GM18507 (cell line): ENCODE data around the gene HDAC9.
"Not testable (repeated sequence)": the region's sequence is repeated elsewhere in the genome, so short reads cannot be mapped to it uniquely, and the experiment has no call there.

Source experiments
- DNase-seq: peaks from one replicate; pipeline ENCODE4 v3.0.0; 2011; ENCODE audit warnings: low read depth; ENCODE audit not compliant: insufficient read length; ENCODE audit errors: extremely low spot score
- FAIRE-seq: peaks from 2 replicates; lab custom pipeline; 2011; peaks lifted over from hg19 to GRCh38; lab: Jason Lieb, UNC

HDAC9 gene

GRCh38 chr7:18689551-18689950 is 194.0 kb downstream of the HDAC9 start:
- DNase-seq (no peak), FAIRE-seq (no peak)

- DNase-seq (no peak), FAIRE-seq (no peak)
Measured at GRCh38 chr7:18693406-18693805, 197.9 kb downstream of the HDAC9 start.

DNA sequence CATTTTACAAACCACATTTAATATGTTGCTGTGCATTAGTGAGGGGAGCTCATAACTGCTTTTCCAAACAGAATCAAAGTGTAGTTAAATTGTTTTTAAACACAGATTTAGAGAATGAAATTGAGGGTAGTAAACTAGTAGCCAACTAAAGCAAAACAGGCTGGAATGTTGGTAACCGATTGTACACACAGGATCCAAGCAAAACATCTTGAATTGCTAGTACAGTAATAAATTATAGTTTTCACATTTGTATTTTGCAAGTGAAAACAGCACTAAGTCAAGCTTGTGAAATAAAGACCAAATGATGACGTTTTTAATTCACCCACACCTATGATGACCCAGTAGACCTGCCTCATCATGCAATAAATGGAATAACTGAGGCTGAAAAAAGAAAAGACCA is 198.3 kb downstream of the HDAC9 start:
- DNase-seq (no peak), FAIRE-seq (no peak)

DNA sequence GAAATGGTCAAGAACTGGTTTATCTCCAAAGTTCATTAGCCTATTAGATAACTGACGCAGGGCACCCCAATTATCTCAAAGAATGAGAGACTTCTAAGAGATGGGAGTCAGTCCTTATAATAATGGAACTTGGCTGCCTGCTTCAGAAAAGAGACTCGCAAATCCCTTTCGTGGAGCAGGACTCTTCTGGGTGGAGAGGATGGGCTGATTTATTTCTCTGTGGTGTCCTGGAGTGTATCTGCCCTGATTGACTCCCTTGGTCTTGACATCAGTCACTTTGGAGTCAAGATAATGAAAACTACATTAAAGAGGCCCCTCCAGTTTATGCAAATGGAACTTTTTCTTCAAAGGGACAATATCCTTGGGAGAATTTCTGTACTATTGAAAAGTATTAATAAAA is 198.9 kb downstream of the HDAC9 start:
- FAIRE-seq = no peak
- no peak for DNase-seq

- FAIRE-seq = no peak
- no peak for DNase-seq
Measured at GRCh38 chr7:18694911-18695310, 199.4 kb downstream of the HDAC9 start.

DNA sequence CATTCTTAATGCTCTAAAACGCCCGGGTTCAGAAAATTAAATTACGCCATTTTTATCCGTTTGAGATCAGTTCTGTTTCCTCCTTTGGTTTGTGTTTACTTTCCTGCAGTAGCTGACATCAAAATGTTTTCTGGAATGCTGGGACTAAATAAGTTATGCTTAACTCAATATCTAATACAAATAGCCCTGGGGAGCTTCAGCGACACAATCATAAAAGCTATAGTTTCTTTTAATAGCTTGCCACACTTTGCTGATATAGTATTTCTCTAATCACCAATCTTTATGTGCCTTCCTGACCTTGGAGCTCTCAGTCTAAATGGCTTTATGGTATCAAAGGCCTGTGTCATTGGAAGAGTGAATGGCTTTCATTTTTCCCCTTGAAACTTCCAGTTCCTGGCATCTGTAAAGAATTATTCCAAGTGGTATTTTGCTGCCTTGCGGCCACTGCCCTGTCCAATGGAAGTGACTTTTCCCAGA is 202.7 kb downstream of the HDAC9 start:
- no peak for DNase-seq
- FAIRE-seq = no peak

- no peak for DNase-seq
- FAIRE-seq = no peak
Measured at GRCh38 chr7:18700147-18700546, 204.6 kb downstream of the HDAC9 start.

DNA sequence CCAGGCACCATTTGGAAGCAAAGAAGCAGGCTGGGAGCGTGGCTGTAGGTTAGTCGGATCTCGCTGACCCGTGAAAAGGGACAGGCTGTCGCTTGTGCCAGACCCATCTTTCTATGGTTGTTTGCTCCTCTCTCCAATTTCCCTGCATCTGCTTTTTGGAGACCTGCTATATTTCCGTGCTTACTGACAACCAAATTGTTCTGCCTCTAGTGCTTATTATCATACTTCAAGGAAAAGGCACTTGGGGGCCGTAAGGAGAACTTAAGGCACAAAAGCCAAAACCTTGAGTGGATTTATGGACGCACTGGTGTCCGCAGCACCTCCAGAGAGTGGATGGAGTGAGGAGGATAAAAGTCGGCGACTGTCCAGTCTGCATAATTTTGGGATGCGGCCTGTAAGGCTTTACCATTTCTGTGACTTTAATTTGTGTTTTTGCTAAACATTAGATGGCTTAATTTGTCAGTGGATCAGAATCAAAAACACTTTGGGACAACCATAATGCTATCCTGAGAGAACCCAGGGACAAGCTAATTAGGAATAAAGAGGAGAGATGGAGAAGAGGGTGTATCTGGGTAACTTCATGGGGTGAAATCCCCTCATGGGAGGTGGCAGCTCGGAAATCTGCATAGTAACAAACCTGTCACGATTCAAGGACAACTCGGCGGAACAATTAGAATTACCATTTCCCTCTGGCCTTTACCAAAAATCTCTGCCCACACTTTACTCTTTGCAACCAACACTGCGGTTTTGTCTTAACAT is 206.7 kb downstream of the HDAC9 start:
- no peak for FAIRE-seq
- no peak for DNase-seq

DNA sequence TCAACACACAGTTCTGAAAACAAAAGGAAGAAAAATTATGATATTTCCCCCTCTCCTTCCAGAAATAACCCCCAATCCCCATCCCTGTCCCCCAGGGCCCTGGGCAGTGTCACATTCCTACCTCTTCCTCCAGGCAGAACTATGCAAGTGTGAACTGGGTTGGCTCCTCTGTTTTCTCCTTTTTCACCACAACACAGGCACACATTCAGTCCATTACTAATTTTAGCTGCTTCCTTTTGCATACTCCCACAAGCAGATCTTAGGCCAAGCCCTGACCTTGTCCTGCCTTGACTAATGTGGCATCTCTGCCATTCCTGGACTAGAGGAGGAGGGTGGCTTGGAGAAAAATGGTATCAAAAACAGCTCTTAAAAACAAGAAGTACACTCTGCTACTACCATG is 208.1 kb downstream of the HDAC9 start:
- no peak for FAIRE-seq
- DNase-seq = no peak

GRCh38 chr7:18706670-18707069 is 211.1 kb downstream of the HDAC9 start:
- FAIRE-seq = no peak
- DNase-seq = no peak

- no peak for FAIRE-seq
- DNase-seq = no peak
Measured at GRCh38 chr7:18708204-18708603, 212.7 kb downstream of the HDAC9 start.

DNA sequence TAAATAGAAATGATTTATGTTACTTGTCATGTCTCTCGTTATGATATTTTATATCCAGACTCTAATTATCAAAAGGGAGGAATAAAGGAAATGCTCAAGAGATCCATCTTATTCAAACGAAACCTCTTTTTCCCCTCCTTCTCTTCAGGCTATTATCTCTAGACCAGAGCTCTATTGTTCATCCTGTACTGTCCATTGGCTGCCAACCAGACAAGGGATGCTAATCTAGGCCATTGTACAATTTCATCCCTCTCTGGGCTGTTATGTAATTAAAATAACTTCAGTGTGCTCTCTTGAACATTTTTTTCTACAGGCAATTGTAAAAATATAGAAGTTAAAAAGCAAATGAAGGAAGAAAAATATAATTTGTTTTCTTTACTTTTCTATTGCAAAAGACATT is 220.4 kb downstream of the HDAC9 start:
- FAIRE-seq (no peak), DNase-seq (no peak)

DNA sequence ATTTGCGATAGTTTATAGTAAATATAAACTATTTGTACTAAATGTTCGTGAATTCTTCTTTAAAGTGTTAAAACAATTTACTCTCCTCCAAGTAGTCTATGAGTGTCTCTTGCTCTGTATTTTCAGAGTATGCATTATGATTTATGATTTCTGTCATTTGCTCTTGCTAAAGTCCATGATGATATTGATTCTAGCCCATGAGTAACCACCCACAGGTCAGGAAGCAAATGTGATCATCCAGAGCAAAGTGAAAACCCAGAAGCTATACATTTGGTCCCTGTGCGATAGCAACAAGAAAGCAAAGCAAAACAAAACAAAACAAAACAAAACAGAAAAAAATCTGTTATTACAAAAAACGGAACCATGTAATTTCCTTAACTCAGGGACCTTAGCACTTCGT is 225.9 kb downstream of the HDAC9 start:
- FAIRE-seq = no peak
- DNase-seq = no peak

DNA sequence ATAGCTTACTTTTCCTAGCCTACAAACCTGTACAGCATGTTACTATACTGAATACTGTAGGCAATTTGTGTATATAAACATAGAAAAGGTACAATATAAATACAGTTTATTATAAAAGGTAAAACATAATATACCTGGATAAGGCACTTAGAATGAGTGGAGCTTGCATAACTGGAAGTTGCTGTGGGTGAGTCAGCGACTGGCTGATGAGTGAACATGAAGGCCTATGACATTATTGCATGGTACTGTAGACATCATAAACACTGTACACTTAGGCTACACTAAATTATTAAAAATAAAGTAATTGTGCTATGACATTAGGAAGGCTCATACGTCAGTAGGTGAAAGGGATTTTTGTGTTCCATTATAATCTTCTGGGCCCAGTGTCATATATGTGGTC is 228.8 kb downstream of the HDAC9 start:
- DNase-seq (no peak), FAIRE-seq (no peak)

- DNase-seq (no peak), FAIRE-seq (no peak)
Measured at GRCh38 chr7:18727115-18727870, 231.7 kb downstream of the HDAC9 start.

- FAIRE-seq, DNase-seq: not testable (repeated sequence)
Measured at GRCh38 chr7:18736012-18736411, 240.5 kb downstream of the HDAC9 start.

- DNase-seq = no peak
- no peak for FAIRE-seq
Measured at GRCh38 chr7:18740579-18740988, 245.0 kb downstream of the HDAC9 start.

DNA sequence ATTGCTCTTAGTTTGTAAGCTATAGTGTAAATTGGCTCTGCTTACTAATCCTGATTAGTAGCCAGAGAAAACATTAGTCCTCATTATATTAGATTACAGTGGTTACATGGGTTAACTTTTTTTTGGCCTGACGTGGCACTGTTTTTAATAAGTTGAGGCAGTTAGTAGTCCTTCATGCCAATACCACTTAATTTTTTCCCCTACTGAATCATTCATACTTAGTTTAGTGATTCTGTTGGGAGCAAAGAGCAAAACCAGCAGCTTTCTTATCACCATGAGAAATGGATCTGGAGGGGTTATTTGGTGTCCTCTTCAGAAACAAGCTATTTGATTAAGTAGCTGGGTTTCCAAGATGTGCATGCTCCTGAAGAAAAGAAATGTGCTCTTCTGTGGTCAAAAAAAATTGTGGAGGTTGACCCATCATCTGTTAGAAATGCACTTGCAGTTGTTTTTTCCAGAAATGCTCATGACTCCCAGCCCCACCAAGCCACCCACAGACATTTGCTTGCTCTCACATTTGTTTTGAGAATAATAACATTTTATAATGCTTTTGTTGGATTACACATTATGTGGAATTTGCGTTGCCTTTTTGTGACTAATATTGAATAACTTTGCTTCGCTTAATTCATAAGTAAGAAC is 258.5 kb downstream of the HDAC9 start:
- FAIRE-seq (no peak), DNase-seq (no peak)

DNA sequence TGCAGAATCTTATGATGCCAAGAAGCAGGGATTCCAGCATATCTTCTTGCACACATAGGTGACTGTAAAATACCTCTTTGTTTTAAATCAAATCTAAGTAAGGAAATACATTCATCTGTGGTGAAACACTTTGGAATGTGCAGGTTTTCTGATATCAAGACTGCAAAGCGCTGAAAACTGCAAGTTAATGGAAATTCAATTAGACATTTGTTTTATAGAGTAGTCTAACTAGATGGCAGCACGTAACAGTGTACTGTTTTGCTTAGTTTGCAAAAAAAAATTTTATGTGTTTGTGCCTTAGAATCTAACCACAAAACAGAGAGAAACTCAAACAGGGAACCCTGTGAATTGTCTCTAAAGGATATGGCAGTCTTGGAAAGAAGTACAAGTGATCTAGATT is 259.2 kb downstream of the HDAC9 start:
- FAIRE-seq (no peak), DNase-seq (no peak)

DNA sequence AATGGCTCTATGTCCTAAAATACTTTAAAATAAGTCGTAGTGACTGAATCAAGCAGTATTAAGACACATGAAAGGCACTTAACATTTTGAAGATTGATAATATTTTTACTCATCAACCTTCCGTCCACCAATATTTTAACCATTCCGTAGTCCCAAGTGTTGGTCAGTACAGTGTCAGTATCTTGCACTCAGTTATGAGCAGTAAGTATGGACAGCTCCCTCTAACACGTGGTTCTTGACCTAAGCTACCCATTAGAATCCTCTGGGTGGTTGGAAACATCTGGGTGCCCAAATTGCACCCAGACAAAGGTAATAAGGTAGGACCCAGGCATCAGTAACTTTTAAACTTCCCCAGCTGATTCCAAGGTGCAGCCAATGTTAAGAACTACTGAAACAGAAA is 260.2 kb downstream of the HDAC9 start:
- FAIRE-seq (no peak), DNase-seq (no peak)
